ENCODE measurements around the gene SUPT3H.

DNA sequence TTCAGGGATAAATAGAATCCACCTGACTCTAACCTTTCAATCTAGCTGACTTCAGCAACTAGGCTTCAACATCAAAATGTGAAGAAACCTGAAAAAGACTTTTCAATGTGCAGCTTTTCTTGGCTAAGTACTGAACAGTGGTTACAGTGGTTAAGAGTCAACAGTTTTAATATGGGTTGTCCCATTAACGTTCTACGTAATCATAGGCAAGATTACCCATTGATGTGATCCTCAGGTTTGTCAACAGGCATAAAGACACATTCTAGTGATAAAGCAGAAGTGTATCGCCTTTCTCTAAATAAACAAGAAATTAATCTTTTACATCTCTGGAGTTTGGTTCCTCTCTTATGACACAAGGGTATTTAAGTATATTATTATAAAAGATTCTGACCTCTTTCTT is 203.7 kb downstream of the SUPT3H start:
- TF ChIP-seq EZH2 (IDR thresholded peaks at IDR 0.05) (no peak), POLR2AphosphoS5 (IDR thresholded peaks at IDR 0.05; ENCODE audit: borderline replicate concordance, low read depth, low read length) (no peak)

All from SK-N-MC (cell line).